ENCODE data around the gene PTPN22.

Gene PTPN22

GRCh38 chr1:113871597-113872113 lies at the start of gene PTPN22:
TSS of gene PTPN22 (minus strand) at chr1:113871712.
- H3K27ac ChIP-seq: no peak within 1 kb of the TSS
- TF ChIP-seq ZFX (IDR thresholded peaks at IDR 0.05; ENCODE audit: borderline replicate concordance) (no peak), CTCF (IDR thresholded peaks at IDR 0.05) (no peak)

GRCh38 chr1:113918243-113918642 lies 46.7 kb upstream of the PTPN22 start:
- H3K27ac ChIP-seq: no peak overlapping the region
- no peak for TF ChIP-seq CTCF (IDR thresholded peaks at IDR 0.05)
- no peak for TF ChIP-seq ZFX (IDR thresholded peaks at IDR 0.05; ENCODE audit: borderline replicate concordance)

DNA sequence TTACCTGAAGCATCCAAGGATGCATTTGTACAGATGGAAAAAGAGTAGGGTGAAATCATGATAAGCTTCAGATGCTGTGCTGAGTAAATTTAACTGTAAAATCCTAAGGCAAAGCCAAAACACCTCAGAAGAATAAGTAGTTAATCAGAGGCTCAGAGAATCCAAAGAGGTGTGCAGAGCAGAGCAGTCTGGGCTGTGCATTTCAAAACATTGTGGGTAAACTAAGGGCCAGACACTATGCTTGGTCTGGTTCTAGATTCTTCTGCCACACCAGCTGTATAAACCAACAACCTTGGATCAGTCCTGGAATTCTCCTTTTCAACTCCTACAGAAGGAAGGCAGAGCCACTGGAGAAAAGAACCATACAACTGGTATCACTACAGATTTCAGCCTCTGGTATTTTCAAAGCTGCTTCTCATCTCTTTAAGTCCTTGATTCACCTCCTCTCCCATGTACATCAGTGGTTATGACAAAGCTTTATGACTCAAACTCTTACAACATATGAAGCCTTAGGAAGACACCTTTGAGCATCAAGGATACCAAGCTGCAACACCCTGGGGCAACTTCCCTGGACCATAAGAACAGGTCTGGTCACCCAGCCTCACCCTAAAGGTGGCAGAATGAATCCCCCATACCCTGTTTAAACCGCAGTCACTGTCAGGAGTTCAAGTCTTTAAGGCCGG lies 46.0 kb upstream of the PTPN22 start:
- TF ChIP-seq ZFX (IDR thresholded peaks at IDR 0.05; ENCODE audit: borderline replicate concordance) (no peak), CTCF (IDR thresholded peaks at IDR 0.05) (no peak)
- H3K27ac ChIP-seq: no peak overlapping the region

DNA sequence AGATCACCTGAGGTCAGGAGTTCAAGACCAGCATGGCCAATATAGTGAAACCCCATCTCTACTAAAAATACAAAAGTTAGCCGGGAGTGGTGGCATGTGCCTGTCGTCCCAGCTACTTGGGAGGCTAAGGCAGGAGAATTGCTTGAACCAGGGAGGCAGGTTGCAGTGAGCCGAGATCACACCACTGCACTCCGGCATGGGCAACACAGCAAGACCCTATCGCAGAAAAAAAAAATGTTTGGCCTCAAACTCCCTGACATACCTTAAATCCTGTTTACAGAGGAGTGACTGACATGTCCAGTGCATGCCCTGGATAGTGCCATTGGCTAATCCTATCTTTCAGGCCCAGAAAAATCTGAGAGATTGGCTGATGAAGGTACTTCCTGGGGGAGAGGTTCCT lies 45.5 kb upstream of the PTPN22 start:
- TF ChIP-seq CTCF (IDR thresholded peaks at IDR 0.05) (no peak), ZFX (IDR thresholded peaks at IDR 0.05; ENCODE audit: borderline replicate concordance) (no peak)
- H3K27ac ChIP-seq: no peak overlapping the region

DNA sequence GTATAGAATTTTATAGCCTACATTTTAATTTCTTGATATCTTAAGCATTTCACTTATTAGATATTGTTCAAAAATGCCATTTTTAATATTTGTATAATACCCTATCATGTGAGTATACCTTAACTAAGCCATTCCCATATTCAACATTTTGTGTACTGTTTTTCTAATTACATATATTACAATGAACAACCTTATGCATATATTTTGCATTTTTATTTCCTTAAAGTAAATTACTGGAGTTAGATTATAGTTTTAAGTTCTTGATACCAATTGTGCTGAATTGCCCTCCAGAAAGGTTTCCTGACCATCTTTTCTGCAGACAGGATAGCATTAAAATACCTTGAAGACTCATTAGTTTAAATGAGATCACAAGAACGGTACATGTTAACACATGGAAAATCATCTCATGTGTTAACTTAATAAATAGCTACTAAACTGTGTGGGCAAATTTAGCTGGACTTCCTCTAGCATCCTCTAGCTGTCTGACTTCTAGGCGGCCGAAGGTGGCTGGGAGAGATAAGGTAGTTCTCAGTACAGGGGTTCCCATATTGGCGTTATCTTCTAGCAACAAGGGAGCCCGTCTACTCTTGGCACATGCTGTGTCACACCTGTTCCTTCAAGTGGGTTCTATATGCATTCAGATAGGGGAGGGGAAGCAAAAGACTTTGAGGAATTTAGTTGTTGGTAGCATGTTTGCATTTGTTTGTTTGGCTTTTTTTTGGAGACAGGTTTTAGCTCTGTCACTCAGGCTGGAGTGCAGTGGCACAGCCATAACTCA lies 42.6 kb upstream of the PTPN22 start:
- TF ChIP-seq CTCF (IDR thresholded peaks at IDR 0.05) (no peak), ZFX (IDR thresholded peaks at IDR 0.05; ENCODE audit: borderline replicate concordance) (no peak)

DNA sequence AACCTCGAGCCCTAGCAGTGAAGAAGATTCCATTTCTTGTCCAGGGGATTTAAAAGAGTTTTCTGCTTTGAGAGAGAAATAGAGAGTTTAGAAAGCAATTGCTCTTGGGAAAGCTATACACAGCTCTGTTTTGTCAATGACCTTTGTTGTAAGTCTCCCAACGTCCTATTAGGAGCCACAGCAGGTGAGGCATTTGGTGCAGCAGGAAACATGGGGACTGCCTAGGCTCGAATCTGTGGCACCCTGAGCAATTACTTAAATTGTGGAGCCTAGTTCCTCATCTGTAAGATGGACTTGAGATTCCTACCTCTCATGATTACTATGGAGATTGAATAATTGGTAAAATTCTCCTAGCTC lies 41.8 kb upstream of the PTPN22 start:
- no peak for TF ChIP-seq ZFX (IDR thresholded peaks at IDR 0.05; ENCODE audit: borderline replicate concordance)
- H3K27ac ChIP-seq: no peak overlapping the region

More for the DNA sequence above, 42.6 kb upstream of the PTPN22 start:
- H3K27ac ChIP-seq: no peak overlapping the region

DNA sequence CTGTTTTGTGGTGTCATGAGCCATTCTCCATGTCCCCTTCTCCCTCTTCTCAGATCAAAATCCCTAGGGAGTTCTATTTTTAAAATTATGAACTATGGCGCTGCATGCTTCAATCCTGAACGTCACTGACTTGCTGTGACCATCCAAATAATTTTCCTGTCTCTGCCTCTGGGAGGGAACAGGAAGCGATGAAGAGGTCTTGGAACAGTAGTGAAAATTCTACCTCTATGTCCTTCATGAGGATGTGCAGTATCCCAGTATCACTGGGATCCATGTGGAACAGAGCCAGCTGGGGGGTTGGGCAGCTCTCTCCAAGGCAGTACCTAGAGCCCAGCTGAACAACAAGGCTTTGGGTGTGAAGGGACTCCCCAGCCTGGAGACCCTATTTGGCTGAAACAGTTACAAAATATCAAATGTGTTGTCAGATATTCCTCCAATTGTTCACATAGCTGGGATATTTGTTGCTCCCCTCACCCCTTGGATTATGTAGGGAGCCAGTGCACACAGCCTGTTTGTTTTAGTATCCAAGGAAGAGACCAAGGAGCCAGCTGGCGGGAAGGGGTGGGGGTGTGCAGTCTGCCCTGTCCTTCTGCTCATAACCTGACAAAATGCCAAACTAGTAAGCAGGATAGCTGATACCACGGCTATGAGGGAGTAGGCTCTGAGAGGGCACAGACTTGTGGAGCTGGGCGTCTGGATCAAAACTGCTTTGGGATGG lies 41.2 kb upstream of the PTPN22 start:
- TF ChIP-seq CTCF (IDR thresholded peaks at IDR 0.05): no peak
- TF ChIP-seq ZFX (IDR thresholded peaks at IDR 0.05; ENCODE audit: borderline replicate concordance): no peak
- no peak overlapping the region for H3K27ac ChIP-seq

Data from 22Rv1 (cell line).